H1 (cell line): ENCODE data around the gene CSE1L. TPM values are rescaled to one million over a fixed set of nuclear protein-coding genes. Genes with fewer than 3 reads are reported as not detected.

ENCODE experiments used
- BRCA1 ChIP-seq: IDR thresholded peaks from 2 replicates; pipeline ENCODE4 v1.6.1; 2012; ENCODE audit warnings: low read depth, low read length, improper control_type of control experiment
- CHD7 ChIP-seq: fragments of 300-600 bp; sonication (generic); IDR thresholded peaks from 2 replicates; pipeline ENCODE4 v1.7.1; 2012; ENCODE audit warnings: low read length, moderate library complexity, mild to moderate bottlenecking, inconsistent platforms; ENCODE audit not compliant: insufficient replicate concordance
- CTCF ChIP-seq, 3 experiments: IDR thresholded peaks; 1 replicate in 2 of 3; 2 replicates in 1 of 3; pipeline versions ENCODE4 v1.5.1 to v1.6.1; 2011; ENCODE audit warnings: low read length in 3 of 3, mild to moderate bottlenecking in 3 of 3, inconsistent platforms in 2 of 3, low read depth in 1 of 3, moderate library complexity in 1 of 3; ENCODE audit not compliant: insufficient read depth in 1 of 3; ENCODE audit errors: control extremely low read depth in 1 of 3
- EP300 ChIP-seq, 2 experiments: IDR thresholded peaks; 1 replicate in 1 of 2; 2 replicates in 1 of 2; pipeline ENCODE4 v1.6.1; 2011 to 2012; ENCODE audit warnings: low read depth in 2 of 2, low read length in 2 of 2, mild to moderate bottlenecking in 2 of 2, borderline replicate concordance in 1 of 2, inconsistent platforms in 1 of 2, moderate library complexity in 1 of 2
- JUN ChIP-seq: IDR thresholded peaks from 2 replicates; pipeline ENCODE4 v1.6.1; 2011; ENCODE audit warnings: low read depth, mild to moderate bottlenecking, improper control_type of control experiment, low read length
- KDM1A ChIP-seq: fragments of 200-600, 300-600 bp; sonication (generic); IDR thresholded peaks from 2 replicates; pipeline ENCODE4 v1.7.1; 2016; ENCODE audit warnings: mild to moderate bottlenecking, low read length, borderline replicate concordance
- SIX5 ChIP-seq: IDR thresholded peaks from 2 replicates; pipeline ENCODE4 v1.6.1; 2011; ENCODE audit warnings: mild to moderate bottlenecking, low read depth, low read length
- SP4 ChIP-seq: IDR thresholded peaks from 2 replicates; pipeline ENCODE4 v1.6.1; 2012; ENCODE audit warnings: low read length, inconsistent platforms
- SRF ChIP-seq: IDR thresholded peaks from 2 replicates; pipeline ENCODE4 v1.6.1; 2011; ENCODE audit warnings: mild to moderate bottlenecking, low read depth, low read length, moderate library complexity
- YY1 ChIP-seq: IDR thresholded peaks from 2 replicates; pipeline ENCODE4 v1.6.1; 2011; ENCODE audit warnings: low read depth, mild to moderate bottlenecking, low read length
- polyA plus RNA-seq, 7 experiments: library from polyadenylated mRNA; depleted of rRNA in 3 of 7; stranded (reverse) in 5 of 7; unstranded in 2 of 7; fragments of >200 nt in 5 of 7; fragments of 200-250 nt in 2 of 7; gene quantifications; 1 replicate in 5 of 7; 2 replicates in 1 of 7; 4 replicates in 1 of 7; pipeline versions ENCODE4 v1.2.1 to v1.2.3, GENCODE V29; 2011 to 2013; ENCODE audit warnings: missing spikeins in 2 of 7, mixed read lengths in 2 of 7
- total RNA-seq: library from RNA; stranded (reverse); fragmentation: NEBNext Ultra II Directional; extraction: Animal tissue kit (Norgen Biotek cat#: 25700); gene quantifications from 2 replicates; pipeline ENCODE4 v1.2.1, GENCODE V29; 2021

The CSE1L gene
- total and polyA plus RNA-seq, 2 of the 8 experiments (the other 6 are each of a cell fraction or from before 2014, with no cell fraction given), result 94.1 to 269 TPM

GRCh38 chr20:49032455-49032854, 13.7 kb upstream of the CSE1L start (continued):
- TF ChIP-seq CHD7 (no peak), KDM1A (no peak), SRF (no peak), SIX5 (no peak), EP300 (IDR thresholded peaks at IDR 0.05; ENCODE audit: borderline replicate concordance in 1 of 2, low read depth in 2 of 2, low read length in 2 of 2) (no peak), CTCF (IDR thresholded peaks at IDR 0.05; ENCODE audit: control extremely low read depth in 1 of 3, insufficient read depth in 1 of 3, low read depth in 1 of 3, low read length in 3 of 3) (no peak), SP4 (no peak), YY1 (no peak), BRCA1 (no peak), JUN (no peak)
